ENCODE results near the gene PITX1.

Gene PITX1

DNA sequence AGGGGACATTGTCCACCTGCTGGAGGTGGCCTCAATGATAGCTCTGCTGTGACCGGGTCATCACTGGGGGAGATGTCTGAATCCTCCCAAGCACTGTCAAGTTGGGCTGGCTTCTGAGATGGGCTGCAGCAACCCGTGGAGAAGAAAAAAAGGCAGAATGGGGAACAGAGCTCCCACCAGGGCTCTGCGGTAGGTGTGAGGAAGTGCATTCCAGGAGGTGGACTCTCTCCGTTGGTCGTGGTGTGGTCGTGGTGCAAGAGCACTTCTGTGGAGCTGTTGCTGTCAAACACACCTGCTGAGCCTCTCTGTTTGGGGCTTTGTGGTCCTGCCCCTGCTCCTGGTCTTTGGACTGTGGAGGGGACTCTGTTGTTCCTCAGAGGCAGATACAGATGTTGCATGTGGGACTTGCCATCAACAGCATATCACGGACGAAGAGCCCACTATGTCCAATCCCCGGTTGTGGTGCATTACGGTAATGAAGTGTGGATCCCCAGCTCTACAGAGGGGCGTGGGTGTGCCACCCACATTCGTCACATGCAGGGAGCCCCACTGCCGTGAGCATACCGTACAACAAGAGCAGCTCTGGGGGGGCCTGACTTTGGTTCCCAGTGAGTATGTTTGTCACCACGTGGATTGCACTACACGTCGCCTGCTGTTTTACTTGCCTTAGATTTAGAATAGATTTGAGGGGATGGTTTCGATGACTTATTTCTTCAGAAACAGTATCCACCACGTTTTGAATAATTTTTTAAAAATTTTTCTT, 36.0 kb upstream of the PITX1 start:
- H3K9ac ChIP-seq (ENCODE audit: low read length), result no peak overlapping the region

DNA sequence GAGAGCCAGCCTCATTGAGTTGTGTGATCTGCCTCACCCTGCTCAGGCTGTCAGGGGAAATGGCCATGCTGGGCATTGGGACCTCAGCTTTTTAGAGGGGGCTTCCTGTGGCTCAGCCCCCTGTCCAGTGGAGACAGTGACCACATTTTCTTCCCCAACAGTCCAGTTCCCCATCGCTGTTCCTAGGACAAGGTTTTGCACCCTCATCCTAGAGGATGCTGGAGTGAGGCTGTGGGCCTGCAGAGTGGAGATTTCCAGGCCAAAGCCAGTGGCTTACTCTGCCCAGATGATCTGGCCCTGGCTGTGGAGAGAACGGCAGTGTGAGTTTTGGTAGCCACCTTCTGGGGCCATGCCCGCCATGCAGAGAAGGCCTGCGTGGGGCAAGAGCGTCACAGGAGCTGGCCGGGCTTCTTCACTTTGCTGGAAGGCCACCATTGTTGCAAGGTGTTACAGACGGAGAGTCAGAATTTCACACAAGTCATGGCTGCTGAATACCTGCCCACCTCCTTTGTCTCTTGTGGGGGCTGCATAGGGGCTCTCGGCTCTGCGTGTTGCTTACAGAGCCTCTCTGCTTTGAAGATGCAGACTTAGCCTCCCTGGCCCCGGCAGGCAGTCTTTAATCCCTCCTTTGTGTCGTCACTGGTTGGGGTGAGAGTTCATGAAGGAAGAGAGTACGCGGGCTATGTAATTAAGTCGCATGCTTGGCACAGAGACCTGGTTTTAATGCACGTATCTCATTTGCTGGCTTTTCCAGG, 35.2 kb upstream of the PITX1 start:
- Histone ChIP-seq H3K27ac (ENCODE audit: low read depth, low read length) (no peak overlapping the region), H3K4me1 (ENCODE audit: insufficient read depth, low read length) (peaks cover 5% of the 10 kb centered on the region), H3K9me3 (ENCODE audit: low read length) (no peaks in the 10 kb centered on the region), H3K4me3 (ENCODE audit: low read depth in 1 of 2, low read length in 2 of 2) (no peak overlapping the region), H3K27me3 (ENCODE audit: control insufficient read depth in 1 of 2, insufficient read depth in 2 of 2, low read length in 2 of 2) (no peaks in the 10 kb centered on the region), H3K9ac (ENCODE audit: low read length) (no peak overlapping the region), H3K36me3 (ENCODE audit: insufficient read depth, low read length) (no peaks in the 10 kb centered on the region)

More for the DNA sequence above, 36.0 kb upstream of the PITX1 start:
- H3K4me3 ChIP-seq (ENCODE audit: low read depth in 1 of 2, low read length in 2 of 2), result no peak overlapping the region
- no peaks in the 10 kb centered on the region for H3K27me3 ChIP-seq (ENCODE audit: control insufficient read depth in 1 of 2, insufficient read depth in 2 of 2, low read length in 2 of 2)
- no peaks in the 10 kb centered on the region for H3K36me3 ChIP-seq (ENCODE audit: insufficient read depth, low read length)
- no peaks in the 10 kb centered on the region for H3K9me3 ChIP-seq (ENCODE audit: low read length)
- no peak overlapping the region for H3K27ac ChIP-seq (ENCODE audit: low read depth, low read length)
- H3K4me1 ChIP-seq (ENCODE audit: insufficient read depth, low read length), result peaks cover 4% of the 10 kb centered on the region

DNA sequence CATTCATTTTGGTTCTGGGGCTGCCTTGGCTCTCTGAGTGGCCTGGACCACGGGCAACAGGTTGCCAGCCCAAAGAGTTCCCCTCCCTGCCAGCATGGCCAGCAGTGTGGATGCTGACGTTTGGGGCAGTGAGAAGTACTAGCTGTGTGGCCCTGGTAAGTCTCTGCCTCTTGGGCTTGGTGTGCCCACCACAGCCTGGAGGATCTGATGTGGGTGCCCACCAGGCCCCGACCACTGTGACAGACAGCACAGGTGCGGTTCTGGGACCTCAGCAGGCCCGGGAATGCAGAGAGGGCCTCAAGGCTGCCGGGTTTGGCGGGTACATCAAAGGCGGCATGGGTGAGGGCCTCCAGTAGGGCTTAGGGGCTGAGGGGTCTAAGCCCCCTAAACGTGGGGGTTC, 33.6 kb upstream of the PITX1 start:
- Histone ChIP-seq H3K9ac (ENCODE audit: low read length) (no peak overlapping the region), H3K27ac (ENCODE audit: low read depth, low read length) (no peak overlapping the region), H3K9me3 (ENCODE audit: low read length) (no peaks in the 10 kb centered on the region), H3K4me1 (ENCODE audit: insufficient read depth, low read length) (peaks cover 5% of the 10 kb centered on the region), H3K27me3 (ENCODE audit: control insufficient read depth in 1 of 2, insufficient read depth in 2 of 2, low read length in 2 of 2) (no peaks in the 10 kb centered on the region), H3K4me3 (ENCODE audit: low read depth in 1 of 2, low read length in 2 of 2) (no peak overlapping the region), H3K36me3 (ENCODE audit: insufficient read depth, low read length) (no peaks in the 10 kb centered on the region)

DNA sequence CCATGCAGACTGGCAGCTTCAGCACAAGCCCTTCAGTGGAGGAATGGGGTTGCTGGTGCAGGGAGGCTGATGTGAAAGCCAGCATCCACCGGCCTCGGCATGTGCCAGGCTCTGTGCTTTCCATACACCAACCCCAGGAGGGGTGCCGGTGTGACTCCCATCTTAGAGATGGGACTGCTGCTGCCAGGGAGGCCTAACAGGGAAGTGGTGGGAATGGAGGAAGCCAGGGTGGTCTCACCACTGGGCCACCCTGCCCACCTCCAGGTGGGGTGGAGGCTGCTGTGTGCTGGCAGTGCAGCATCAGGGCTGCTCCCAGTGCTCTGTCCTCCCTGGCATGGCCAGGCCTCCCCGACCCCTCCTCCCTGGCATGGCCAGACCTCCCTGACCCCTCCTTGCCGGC, 32.8 kb upstream of the PITX1 start:
- H3K27ac ChIP-seq (ENCODE audit: low read depth, low read length), result no peak overlapping the region
- no peaks in the 10 kb centered on the region for H3K9me3 ChIP-seq (ENCODE audit: low read length)
- no peaks in the 10 kb centered on the region for H3K36me3 ChIP-seq (ENCODE audit: insufficient read depth, low read length)
- H3K4me3 ChIP-seq (ENCODE audit: low read depth in 1 of 2, low read length in 2 of 2), result no peak overlapping the region
- H3K27me3 ChIP-seq (ENCODE audit: control insufficient read depth in 1 of 2, insufficient read depth in 2 of 2, low read length in 2 of 2), result no peaks in the 10 kb centered on the region
- peaks cover 5% of the 10 kb centered on the region for H3K4me1 ChIP-seq (ENCODE audit: insufficient read depth, low read length)
- no peak overlapping the region for H3K9ac ChIP-seq (ENCODE audit: low read length)

DNA sequence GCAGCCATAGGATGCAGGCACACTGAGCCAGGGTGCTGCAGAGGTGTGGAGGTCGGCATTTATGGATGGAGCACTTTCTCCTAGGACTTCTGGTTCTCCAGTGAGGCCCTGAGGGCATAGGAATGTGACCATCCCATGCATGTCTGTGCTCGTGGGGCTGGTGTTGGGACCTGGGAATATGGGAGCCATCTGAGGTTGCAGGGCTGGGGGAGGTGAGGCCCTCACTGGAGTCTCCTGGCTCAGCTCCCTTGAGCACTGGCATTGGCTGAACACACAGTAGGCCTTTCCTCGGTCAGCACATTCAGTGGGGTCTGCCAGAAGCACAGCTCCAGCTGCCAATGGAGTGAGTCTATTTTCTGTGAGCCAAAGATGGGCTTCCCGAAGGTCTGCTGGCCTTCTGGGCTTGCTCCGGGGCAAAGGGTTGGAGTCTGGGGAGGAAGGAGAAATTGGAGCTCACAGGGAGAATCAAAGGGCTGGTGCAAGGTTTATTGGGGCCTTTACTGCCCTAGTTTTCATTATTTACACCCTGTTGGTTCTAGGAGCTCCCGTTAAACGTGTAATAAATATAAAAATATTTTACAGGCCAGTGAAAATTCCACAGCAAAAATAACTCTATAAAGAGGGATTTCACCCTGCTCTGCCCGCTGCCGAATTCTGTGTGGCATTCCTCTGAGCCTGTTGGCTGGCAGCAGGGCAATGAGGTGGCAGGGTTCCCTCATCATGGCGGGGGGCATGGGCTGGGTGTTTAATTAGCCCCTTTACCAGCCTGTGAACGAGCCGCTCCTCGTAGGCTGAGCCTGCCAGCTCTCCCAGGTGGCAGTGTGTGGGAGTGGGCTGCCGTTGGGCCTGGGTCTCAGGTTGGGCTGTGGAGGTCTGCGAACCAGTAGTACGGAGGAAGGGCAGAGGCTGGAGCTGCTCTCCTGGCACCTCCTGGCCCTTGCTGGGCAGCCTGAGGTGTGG, 31.6 kb upstream of the PITX1 start:
- Histone ChIP-seq H3K4me3 (ENCODE audit: low read depth in 1 of 2, low read length in 2 of 2) (no peak overlapping the region), H3K36me3 (ENCODE audit: insufficient read depth, low read length) (no peaks in the 10 kb centered on the region), H3K9ac (ENCODE audit: low read length) (no peak overlapping the region), H3K4me1 (ENCODE audit: insufficient read depth, low read length) (peaks cover 5% of the 10 kb centered on the region), H3K27ac (ENCODE audit: low read depth, low read length) (no peak overlapping the region), H3K9me3 (ENCODE audit: low read length) (no peaks in the 10 kb centered on the region), H3K27me3 (ENCODE audit: control insufficient read depth in 1 of 2, insufficient read depth in 2 of 2, low read length in 2 of 2) (no peaks in the 10 kb centered on the region)

DNA sequence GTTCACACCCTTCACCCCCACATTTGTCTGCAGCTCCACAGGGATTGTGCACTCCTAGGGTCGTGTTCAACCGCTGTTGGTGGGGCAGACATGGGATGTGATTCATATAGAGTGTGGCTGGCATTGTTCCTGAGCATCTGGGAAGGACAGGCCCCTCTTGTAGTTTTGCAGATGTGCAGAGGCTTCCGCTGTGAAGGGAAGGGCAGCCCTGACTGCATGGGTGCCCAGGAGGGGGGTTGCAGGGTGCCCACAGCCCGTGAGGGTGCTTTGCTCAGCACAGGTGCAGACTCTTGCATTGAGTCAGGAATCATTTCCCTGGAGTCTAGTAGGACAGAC, 30.2 kb upstream of the PITX1 start:
- Histone ChIP-seq H3K4me3 (ENCODE audit: low read depth in 1 of 2, low read length in 2 of 2) (no peak overlapping the region), H3K9ac (ENCODE audit: low read length) (no peak overlapping the region), H3K9me3 (ENCODE audit: low read length) (no peaks in the 10 kb centered on the region), H3K27me3 (ENCODE audit: control insufficient read depth in 1 of 2, insufficient read depth in 2 of 2, low read length in 2 of 2) (no peaks in the 10 kb centered on the region), H3K4me1 (ENCODE audit: insufficient read depth, low read length) (peaks cover 5% of the 10 kb centered on the region), H3K36me3 (ENCODE audit: insufficient read depth, low read length) (no peaks in the 10 kb centered on the region), H3K27ac (ENCODE audit: low read depth, low read length) (no peak overlapping the region)

DNA sequence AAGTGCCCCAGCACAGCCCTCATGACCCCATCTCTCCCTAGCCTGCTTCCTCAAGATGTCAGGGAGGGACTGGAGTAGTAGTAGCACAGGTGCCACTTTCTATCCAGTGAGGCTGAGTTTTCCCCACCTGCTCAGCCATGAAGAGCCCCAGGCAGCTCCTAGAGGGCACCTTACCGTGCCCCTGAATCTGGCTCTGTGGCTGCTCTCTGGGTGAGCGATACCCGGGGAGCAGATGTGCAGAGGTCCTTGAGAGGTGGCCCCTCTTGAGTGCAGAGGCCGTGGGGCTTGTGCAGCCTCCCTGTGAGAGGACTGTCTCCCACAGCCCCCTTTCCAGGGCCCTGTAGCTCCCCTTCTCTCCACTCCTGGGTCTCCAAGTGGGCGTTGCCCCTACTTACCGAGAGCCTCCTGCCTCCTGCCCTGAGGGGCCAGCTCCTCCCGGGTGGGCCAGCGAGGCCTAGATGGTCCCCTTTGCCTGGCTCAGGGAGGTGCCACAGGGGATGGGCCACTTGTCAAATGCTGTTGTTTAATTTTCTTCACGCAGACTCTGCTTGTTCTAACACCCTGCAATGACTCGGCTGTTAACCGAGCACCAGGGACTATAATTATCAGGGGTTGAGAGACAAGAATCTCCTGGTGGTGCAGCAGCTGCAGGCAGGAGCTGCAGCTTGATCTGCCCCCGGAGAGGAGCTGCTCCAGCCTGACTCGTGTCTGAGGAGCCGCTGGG, 29.6 kb upstream of the PITX1 start:
- Histone ChIP-seq H3K4me1 (ENCODE audit: insufficient read depth, low read length) (peaks cover 5% of the 10 kb centered on the region), H3K9ac (ENCODE audit: low read length) (no peak overlapping the region)

DNA sequence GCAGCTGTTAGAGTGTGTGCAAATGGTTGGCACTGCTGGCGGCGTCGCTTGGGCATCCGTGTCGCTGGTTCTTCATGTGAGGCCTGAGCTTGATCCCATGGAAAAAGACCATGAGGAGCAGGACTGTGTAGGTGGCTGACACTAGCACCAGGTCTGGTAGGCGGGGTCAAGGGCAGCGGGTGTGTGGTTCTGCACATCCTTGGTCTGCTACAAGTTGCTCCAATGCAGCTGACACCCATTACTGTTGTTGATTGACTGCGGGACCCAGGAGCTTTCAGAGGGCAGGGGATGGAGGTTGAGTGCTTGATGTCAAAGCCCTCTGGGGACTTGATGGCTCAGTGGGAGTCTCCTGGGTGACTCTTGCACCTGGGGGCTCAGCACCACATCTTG, 29.0 kb upstream of the PITX1 start:
- Histone ChIP-seq H3K9ac (ENCODE audit: low read length) (no peak overlapping the region), H3K9me3 (ENCODE audit: low read length) (no peaks in the 10 kb centered on the region)

More for the DNA sequence above, 29.6 kb upstream of the PITX1 start:
- no peak overlapping the region for H3K4me3 ChIP-seq (ENCODE audit: low read depth in 1 of 2, low read length in 2 of 2)
- no peak overlapping the region for H3K27ac ChIP-seq (ENCODE audit: low read depth, low read length)
- H3K9me3 ChIP-seq (ENCODE audit: low read length), result no peaks in the 10 kb centered on the region
- no peaks in the 10 kb centered on the region for H3K27me3 ChIP-seq (ENCODE audit: control insufficient read depth in 1 of 2, insufficient read depth in 2 of 2, low read length in 2 of 2)
- no peaks in the 10 kb centered on the region for H3K36me3 ChIP-seq (ENCODE audit: insufficient read depth, low read length)

DNA sequence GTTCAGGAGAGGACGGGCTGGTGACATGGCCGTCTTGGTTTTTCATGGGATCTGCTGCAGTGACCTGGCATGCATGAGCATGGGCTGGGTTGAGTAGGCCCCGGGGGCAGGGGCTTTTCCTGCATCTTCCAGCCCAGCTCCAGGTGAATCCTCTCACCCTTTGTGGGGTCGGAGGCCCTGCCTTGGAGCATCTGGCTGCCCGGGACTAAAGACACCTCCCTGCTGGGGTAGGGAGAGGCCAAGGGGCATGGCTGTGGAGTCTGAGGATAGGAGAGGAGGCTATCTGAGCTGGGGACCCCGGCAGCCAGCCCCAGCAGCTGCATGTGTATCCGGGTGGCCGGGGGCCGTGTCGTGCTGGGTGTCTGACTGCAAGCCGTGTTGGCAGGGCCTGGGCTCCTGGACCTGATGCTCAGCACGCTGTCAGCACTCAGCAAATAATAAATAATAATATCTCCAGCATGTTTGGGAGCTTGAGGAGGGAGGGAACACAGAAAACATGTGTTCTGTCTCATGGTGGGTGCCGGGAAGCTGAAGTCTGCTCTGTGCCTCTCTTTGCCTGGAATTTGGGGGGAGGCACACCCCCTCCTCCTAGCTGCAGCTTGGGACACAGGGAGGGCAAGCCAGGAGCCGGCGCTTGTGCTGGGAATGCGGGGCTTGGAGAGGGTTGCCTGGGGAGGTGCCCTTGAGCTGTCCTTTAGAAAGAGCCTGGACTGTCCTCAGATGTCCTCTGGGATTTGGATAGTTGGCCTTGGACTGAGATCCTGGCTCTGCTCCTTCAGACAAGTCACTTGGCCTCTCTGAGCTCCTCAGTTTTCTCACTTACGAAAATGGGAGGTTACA, 28.4 kb upstream of the PITX1 start:
- H3K36me3 ChIP-seq (ENCODE audit: insufficient read depth, low read length), result no peaks in the 10 kb centered on the region
- H3K4me1 ChIP-seq (ENCODE audit: insufficient read depth, low read length), result peaks cover 5% of the 10 kb centered on the region
- H3K9ac ChIP-seq (ENCODE audit: low read length), result no peak overlapping the region
- H3K27me3 ChIP-seq (ENCODE audit: control insufficient read depth in 1 of 2, insufficient read depth in 2 of 2, low read length in 2 of 2), result no peaks in the 10 kb centered on the region
- no peak overlapping the region for H3K27ac ChIP-seq (ENCODE audit: low read depth, low read length)
- no peaks in the 10 kb centered on the region for H3K9me3 ChIP-seq (ENCODE audit: low read length)
- no peak overlapping the region for H3K4me3 ChIP-seq (ENCODE audit: low read depth in 1 of 2, low read length in 2 of 2)

More for the DNA sequence above, 29.0 kb upstream of the PITX1 start:
- Histone ChIP-seq H3K27me3 (ENCODE audit: control insufficient read depth in 1 of 2, insufficient read depth in 2 of 2, low read length in 2 of 2) (no peaks in the 10 kb centered on the region), H3K4me3 (ENCODE audit: low read depth in 1 of 2, low read length in 2 of 2) (no peak overlapping the region), H3K4me1 (ENCODE audit: insufficient read depth, low read length) (peaks cover 5% of the 10 kb centered on the region), H3K27ac (ENCODE audit: low read depth, low read length) (no peak overlapping the region), H3K36me3 (ENCODE audit: insufficient read depth, low read length) (no peaks in the 10 kb centered on the region)

DNA sequence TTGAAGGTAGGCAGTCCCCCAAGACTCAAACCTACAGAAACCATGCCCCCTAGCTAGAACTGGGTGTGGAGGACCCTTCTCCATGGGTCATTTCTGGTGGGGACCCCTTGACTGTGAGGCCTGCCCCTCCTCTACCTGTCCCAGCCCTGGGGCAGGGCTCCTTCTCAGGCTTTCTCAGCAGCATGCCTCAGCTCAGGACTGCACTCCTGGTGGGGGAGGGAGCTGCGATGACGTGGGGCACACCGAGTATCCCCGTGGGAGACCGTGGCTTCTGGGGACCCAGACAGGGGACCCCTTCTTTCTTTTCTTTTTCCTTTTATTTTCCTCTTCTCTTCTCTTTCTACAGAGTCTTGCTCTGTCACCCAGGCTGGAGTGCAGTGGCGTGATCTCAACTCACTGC, 27.0 kb upstream of the PITX1 start:
- H3K9me3 ChIP-seq (ENCODE audit: low read length), result no peaks in the 10 kb centered on the region
- H3K9ac ChIP-seq (ENCODE audit: low read length), result no peak overlapping the region
- no peak overlapping the region for H3K4me3 ChIP-seq (ENCODE audit: low read depth in 1 of 2, low read length in 2 of 2)
- H3K4me1 ChIP-seq (ENCODE audit: insufficient read depth, low read length), result peaks cover 5% of the 10 kb centered on the region
- H3K27ac ChIP-seq (ENCODE audit: low read depth, low read length), result no peak overlapping the region
- H3K36me3 ChIP-seq (ENCODE audit: insufficient read depth, low read length), result no peaks in the 10 kb centered on the region
- H3K27me3 ChIP-seq (ENCODE audit: control insufficient read depth in 1 of 2, insufficient read depth in 2 of 2, low read length in 2 of 2), result no peaks in the 10 kb centered on the region
